ENCODE results near the gene MPV17. TPM values are rescaled to one million over a fixed set of nuclear protein-coding genes. Genes with fewer than 3 reads are reported as not detected.

MPV17 gene
- total and polyA plus RNA-seq, 9 of the 15 experiments (the other 6 are each of a cell fraction or from before 2014, with no cell fraction given), result 54.7 to 140 (median 70.2) TPM

DNA sequence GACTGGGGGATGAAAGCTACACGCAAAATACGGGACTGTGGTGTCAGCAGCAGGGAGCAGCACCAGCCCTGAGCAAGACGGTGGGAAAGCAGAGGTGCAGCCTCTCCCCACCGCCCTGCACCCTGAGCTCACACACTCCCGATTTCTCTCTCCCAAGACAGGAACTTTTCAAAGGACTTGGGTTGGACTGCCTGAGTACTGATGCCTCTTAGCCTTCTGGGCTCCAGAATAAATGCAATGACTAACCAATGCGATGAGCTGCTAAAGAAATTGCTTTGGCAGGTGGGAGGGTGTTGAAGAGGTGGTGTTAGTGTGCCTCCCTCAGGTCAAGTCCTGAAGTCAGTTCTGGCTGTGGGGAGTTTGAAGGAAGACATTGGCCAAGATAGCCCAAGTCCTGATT, 31.0 kb downstream of the MPV17 start (continued):
- TF ChIP-seq ARID4B (CRISPR knock-in tag; IDR thresholded peaks at IDR 0.05), result no peak
- no peak for TF ChIP-seq MYC (IDR thresholded peaks at IDR 0.05; ENCODE audit: low read depth, low read length)
- no peak for TF ChIP-seq MYC (CRISPR knock-in tag; IDR thresholded peaks at IDR 0.05; ENCODE audit: borderline replicate concordance, low read depth)
- TF ChIP-seq STAG1 (CRISPR knock-in tag; IDR thresholded peaks at IDR 0.05; ENCODE audit: borderline replicate concordance), result peak; percentile 54; the same call in 1 of the 2 replicates
- no peak for TF ChIP-seq TBL1XR1 (IDR thresholded peaks at IDR 0.05; ENCODE audit: low read length in 2 of 2)
- no peak for TF ChIP-seq ZNF644 (tag; IDR thresholded peaks at IDR 0.05; ENCODE audit: low read depth)
- no peak for TF ChIP-seq ZNF609 (CRISPR knock-in tag; IDR thresholded peaks at IDR 0.05; ENCODE audit: borderline replicate concordance)
- TF ChIP-seq ZNF76 (CRISPR knock-in tag; IDR thresholded peaks at IDR 0.05; ENCODE audit: borderline replicate concordance), result no peak
- TF ChIP-seq PHF20 (IDR thresholded peaks at IDR 0.05; ENCODE audit: partially characterized antibody), result no peak
- no peak for TF ChIP-seq SIN3B (IDR thresholded peaks at IDR 0.05; ENCODE audit: low read depth)
- TF ChIP-seq BRD4 (IDR thresholded peaks at IDR 0.05), result no peak
- TF ChIP-seq MLLT1 (IDR thresholded peaks at IDR 0.05), result no peak
- TF ChIP-seq SAFB2 (IDR thresholded peaks at IDR 0.05; ENCODE audit: borderline replicate concordance, low read depth, low read length, severe bottlenecking), result no peak
- TF ChIP-seq, protein P1, sequence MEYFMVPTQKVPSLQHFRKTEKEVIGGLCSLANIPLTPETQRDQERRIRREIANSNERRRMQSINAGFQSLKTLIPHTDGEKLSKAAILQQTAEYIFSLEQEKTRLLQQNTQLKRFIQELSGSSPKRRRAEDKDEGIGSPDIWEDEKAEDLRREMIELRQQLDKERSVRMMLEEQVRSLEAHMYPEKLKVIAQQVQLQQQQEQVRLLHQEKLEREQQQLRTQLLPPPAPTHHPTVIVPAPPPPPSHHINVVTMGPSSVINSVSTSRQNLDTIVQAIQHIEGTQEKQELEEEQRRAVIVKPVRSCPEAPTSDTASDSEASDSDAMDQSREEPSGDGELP (CRISPR knock-in tag; IDR thresholded peaks at IDR 0.05; ENCODE audit: borderline replicate concordance), result 0 out of 2 replicates have a peak, but pooled peaks have one; percentile 18
- no peak for TF ChIP-seq KLF16 (IDR thresholded peaks at IDR 0.05)
- TF ChIP-seq SMC3 (conservative IDR thresholded peaks at IDR 0.05; ENCODE audit: insufficient read depth, low read depth, low read length), result 0 out of 2 replicates have a peak, but pooled peaks have one; percentile 19
- TF ChIP-seq ZFP30 (CRISPR knock-in tag; IDR thresholded peaks at IDR 0.05; ENCODE audit: borderline replicate concordance), result no peak

Data from K562 (cell line).